ENCODE data around the gene GMFB.

The GMFB gene

DNA sequence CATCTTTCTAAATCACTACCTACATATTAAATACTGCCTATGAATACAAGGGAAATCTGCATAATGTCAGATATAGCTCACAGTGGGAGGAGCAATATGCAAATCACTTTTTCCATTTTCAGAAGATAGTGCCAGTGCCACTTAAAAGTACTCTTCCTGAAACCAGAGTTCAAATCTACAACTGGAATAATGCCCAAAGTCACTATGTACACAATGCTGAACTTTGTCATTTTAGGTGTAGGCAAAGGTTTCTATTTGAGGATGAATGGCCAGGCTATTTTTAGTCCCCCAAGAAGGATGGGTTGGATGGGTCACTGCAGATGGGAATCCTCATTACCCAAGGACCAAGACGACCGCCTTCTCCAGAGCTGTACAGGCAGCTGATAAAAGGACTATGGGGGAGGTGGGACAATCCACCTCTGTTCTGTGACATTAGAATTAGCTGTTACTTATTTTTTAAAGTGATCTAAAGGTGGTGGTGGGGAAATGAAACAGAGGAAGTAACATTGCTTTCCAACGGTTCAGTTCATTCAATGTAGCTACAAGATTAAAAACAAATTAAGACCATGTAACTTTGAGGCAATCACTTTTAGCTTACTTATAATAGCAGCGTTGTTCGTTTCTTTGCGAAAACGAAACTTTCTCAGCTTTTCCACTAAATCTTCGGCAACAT, 5.6 kb downstream of the GMFB start:
- no peaks in the 10 kb centered on the region for H3K4me1 ChIP-seq (ENCODE audit: insufficient read depth, insufficient read length)

GRCh38 chr14:54481695-54482094, 7.1 kb downstream of the GMFB start:
- Histone ChIP-seq H3K27me3 (ENCODE audit: insufficient read depth, insufficient read length) (no peaks in the 10 kb centered on the region), H3K36me3 (ENCODE audit: insufficient read depth, insufficient read length, low read length) (peaks cover 56% of the 10 kb centered on the region), H3K4me1 (ENCODE audit: insufficient read depth, insufficient read length) (no peaks in the 10 kb centered on the region), H3K4me3 (ENCODE audit: insufficient read length, low read depth) (no peak overlapping the region), H3K9ac (ENCODE audit: insufficient read length, low read depth) (no peak overlapping the region), H3K9me3 (ENCODE audit: insufficient read depth, low read length) (no peaks in the 10 kb centered on the region)
- no peak for DNase-seq (ENCODE audit: low read depth, low spot score)
- TF ChIP-seq SUZ12 (IDR thresholded peaks at IDR 0.05; ENCODE audit: extremely low read depth, insufficient read depth, insufficient read length): no peak
- no peak for TF ChIP-seq YY1 (IDR thresholded peaks at IDR 0.05; ENCODE audit: insufficient read depth, insufficient read length)
- TF ChIP-seq ZNF274 (IDR thresholded peaks at IDR 0.05; ENCODE audit: low read depth, low read length): no peak

More for the DNA sequence above, 5.6 kb downstream of the GMFB start:
- Histone ChIP-seq H3K36me3 (ENCODE audit: insufficient read depth, insufficient read length, low read length) (peaks cover 51% of the 10 kb centered on the region), H3K4me3 (ENCODE audit: insufficient read length, low read depth) (no peak overlapping the region), H3K9ac (ENCODE audit: insufficient read length, low read depth) (no peak overlapping the region), H3K27me3 (ENCODE audit: insufficient read depth, insufficient read length) (no peaks in the 10 kb centered on the region), H3K9me3 (ENCODE audit: insufficient read depth, low read length) (no peaks in the 10 kb centered on the region)
- no peak for DNase-seq (ENCODE audit: low read depth, low spot score)
- TF ChIP-seq ZNF274 (IDR thresholded peaks at IDR 0.05; ENCODE audit: low read depth, low read length) (no peak), SUZ12 (IDR thresholded peaks at IDR 0.05; ENCODE audit: extremely low read depth, insufficient read depth, insufficient read length) (no peak)

GRCh38 chr14:54480830-54481562, 7.8 kb downstream of the GMFB start:
- Histone ChIP-seq H3K4me3 (ENCODE audit: insufficient read length, low read depth) (no peak overlapping the region), H3K27me3 (ENCODE audit: insufficient read depth, insufficient read length) (no peaks in the 10 kb centered on the region), H3K9me3 (ENCODE audit: insufficient read depth, low read length) (no peaks in the 10 kb centered on the region), H3K36me3 (ENCODE audit: insufficient read depth, insufficient read length, low read length) (peaks cover 56% of the 10 kb centered on the region), H3K9ac (ENCODE audit: insufficient read length, low read depth) (no peak overlapping the region), H3K4me1 (ENCODE audit: insufficient read depth, insufficient read length) (no peaks in the 10 kb centered on the region)
- TF ChIP-seq ZNF274 (IDR thresholded peaks at IDR 0.05; ENCODE audit: low read depth, low read length) (no peak), YY1 (IDR thresholded peaks at IDR 0.05; ENCODE audit: insufficient read depth, insufficient read length) (no peak), SUZ12 (IDR thresholded peaks at IDR 0.05; ENCODE audit: extremely low read depth, insufficient read depth, insufficient read length) (no peak)
- DNase-seq (ENCODE audit: low read depth, low spot score): no peak

- Histone ChIP-seq H3K4me1 (ENCODE audit: insufficient read depth, insufficient read length) (no peaks in the 10 kb centered on the region), H3K9ac (ENCODE audit: insufficient read length, low read depth) (no peak overlapping the region), H3K4me3 (ENCODE audit: insufficient read length, low read depth) (no peak overlapping the region), H3K9me3 (ENCODE audit: insufficient read depth, low read length) (no peaks in the 10 kb centered on the region), H3K36me3 (ENCODE audit: insufficient read depth, insufficient read length, low read length) (peaks cover 55% of the 10 kb centered on the region), H3K27me3 (ENCODE audit: insufficient read depth, insufficient read length) (no peaks in the 10 kb centered on the region)
- DNase-seq (ENCODE audit: low read depth, low spot score): no peak
- TF ChIP-seq ZNF274 (IDR thresholded peaks at IDR 0.05; ENCODE audit: low read depth, low read length) (no peak), YY1 (IDR thresholded peaks at IDR 0.05; ENCODE audit: insufficient read depth, insufficient read length) (no peak), SUZ12 (IDR thresholded peaks at IDR 0.05; ENCODE audit: extremely low read depth, insufficient read depth, insufficient read length) (no peak)
These were observed 10.1 kb downstream of the GMFB start for GRCh38 chr14:54478636-54479215.

DNA sequence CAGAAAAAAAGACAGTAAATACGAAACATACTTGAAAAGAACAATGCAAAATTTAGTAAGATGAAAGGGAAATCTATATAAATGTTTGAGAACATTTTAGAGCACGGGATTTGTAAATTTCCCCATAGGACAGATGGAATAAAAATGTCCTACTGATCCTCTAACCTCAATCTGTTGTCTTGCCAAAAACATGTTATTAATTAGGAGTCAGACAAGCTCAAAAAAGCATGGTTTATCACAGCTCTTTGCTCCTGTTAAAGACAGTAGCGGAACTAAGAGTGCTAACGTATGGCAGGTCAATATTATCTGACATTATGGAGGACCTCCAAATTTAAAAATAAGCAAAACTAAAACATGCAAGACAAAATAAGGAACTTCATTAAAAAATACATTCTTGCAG, 12.9 kb downstream of the GMFB start:
- no peak for DNase-seq (ENCODE audit: low read depth, low spot score)

GRCh38 chr14:54475187-54475899, 13.4 kb downstream of the GMFB start:
- no peak for TF ChIP-seq YY1 (IDR thresholded peaks at IDR 0.05; ENCODE audit: insufficient read depth, insufficient read length)
- TF ChIP-seq SUZ12 (IDR thresholded peaks at IDR 0.05; ENCODE audit: extremely low read depth, insufficient read depth, insufficient read length): no peak
- no peak for TF ChIP-seq ZNF274 (IDR thresholded peaks at IDR 0.05; ENCODE audit: low read depth, low read length)
- Histone ChIP-seq H3K9ac (ENCODE audit: insufficient read length, low read depth) (no peak overlapping the region), H3K36me3 (ENCODE audit: insufficient read depth, insufficient read length, low read length) (peaks cover 23% of the 10 kb centered on the region), H3K4me1 (ENCODE audit: insufficient read depth, insufficient read length) (peaks cover 6% of the 10 kb centered on the region), H3K9me3 (ENCODE audit: insufficient read depth, low read length) (no peaks in the 10 kb centered on the region), H3K27me3 (ENCODE audit: insufficient read depth, insufficient read length) (no peaks in the 10 kb centered on the region), H3K4me3 (ENCODE audit: insufficient read length, low read depth) (no peak overlapping the region)
- no peak for DNase-seq (ENCODE audit: low read depth, low spot score)

More for the DNA sequence above, 12.9 kb downstream of the GMFB start:
- no peak overlapping the region for H3K4me3 ChIP-seq (ENCODE audit: insufficient read length, low read depth)
- H3K9me3 ChIP-seq (ENCODE audit: insufficient read depth, low read length): no peaks in the 10 kb centered on the region
- H3K36me3 ChIP-seq (ENCODE audit: insufficient read depth, insufficient read length, low read length): peaks cover 28% of the 10 kb centered on the region
- H3K9ac ChIP-seq (ENCODE audit: insufficient read length, low read depth): no peak overlapping the region
- H3K27me3 ChIP-seq (ENCODE audit: insufficient read depth, insufficient read length): no peaks in the 10 kb centered on the region
- TF ChIP-seq ZNF274 (IDR thresholded peaks at IDR 0.05; ENCODE audit: low read depth, low read length) (no peak), SUZ12 (IDR thresholded peaks at IDR 0.05; ENCODE audit: extremely low read depth, insufficient read depth, insufficient read length) (no peak), YY1 (IDR thresholded peaks at IDR 0.05; ENCODE audit: insufficient read depth, insufficient read length) (no peak)
- H3K4me1 ChIP-seq (ENCODE audit: insufficient read depth, insufficient read length): peaks cover 6% of the 10 kb centered on the region

Measured in NT2/D1 (cell line).